NB4 (cell line): Measurements from ENCODE around the gene CDH13.

Experiments
- MAX ChIP-seq: IDR thresholded peaks from 2 replicates; pipeline ENCODE4 v1.6.1; 2011; ENCODE audit warnings: low read depth, low read length
- POLR2A ChIP-seq: IDR thresholded peaks from 2 replicates; pipeline ENCODE4 v1.6.1; 2011; ENCODE audit warnings: mild to moderate bottlenecking; ENCODE audit not compliant: insufficient read length; ENCODE audit errors: extremely low read depth

DNA sequence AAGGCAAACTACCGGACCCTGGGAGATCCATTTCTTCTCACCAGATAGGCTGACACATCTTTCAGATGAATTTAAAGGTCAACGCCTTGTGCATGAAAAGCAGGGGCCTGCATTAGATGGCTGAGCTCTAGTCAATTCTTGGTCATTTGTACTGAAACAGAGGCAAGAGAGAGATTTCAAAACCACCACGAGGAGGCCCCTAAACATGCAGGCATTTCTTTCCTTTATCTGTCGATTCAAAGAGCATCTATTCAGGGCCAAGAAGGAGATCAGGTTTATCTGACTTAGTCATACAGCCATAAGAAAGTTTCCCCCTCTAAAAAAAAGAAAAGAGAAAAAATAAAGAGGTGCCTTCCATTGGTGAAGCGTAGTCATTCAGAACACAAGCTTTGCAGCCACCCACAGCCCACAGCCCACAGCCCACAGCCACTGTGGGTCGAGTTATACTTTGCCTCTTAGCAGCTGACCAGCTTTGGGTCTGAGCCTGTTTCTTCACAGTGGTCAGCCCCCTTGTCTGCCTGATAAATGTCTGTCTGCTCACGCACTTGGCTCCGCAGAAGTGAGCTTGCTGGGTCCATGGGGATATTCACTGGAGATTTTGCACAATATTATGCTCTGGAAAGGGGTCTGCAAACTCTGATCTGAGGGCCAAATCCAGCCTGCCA, 207.5 kb downstream of the CDH13 start:
- TF ChIP-seq POLR2A (no peak), MAX (no peak)
